Sigmoid colon (tissue), 4 donors: ENCODE measurements around the gene CLN6.

ENCODE experiments used
- EP300 ChIP-seq, 4 donors: sonication (generic); formaldehyde crosslinking; IDR thresholded peaks; one replicate each; pipeline ENCODE4 v1.6.1; 2017; ENCODE audit warnings: antibody characterized with exemption in 4 of 4
- POLR2A ChIP-seq, 2 donors: fragments of 450-650 bp; IDR thresholded peaks; one replicate each; pipeline ENCODE4 v1.6.1; 2016; ENCODE audit warnings: antibody characterized with exemption in 2 of 2, mild to moderate bottlenecking in 2 of 2, moderate library complexity in 2 of 2
- POLR2AphosphoS5 ChIP-seq, 4 donors: sonication (generic); formaldehyde crosslinking; IDR thresholded peaks; one replicate each; pipeline ENCODE4 v1.6.1; 2017; ENCODE audit warnings: antibody characterized with exemption in 4 of 4
- TF ChIP-seq, protein P1 (sequence below), 4 experiments: fragments of 450-650 bp in 3 of 4; fragments of 200-600 bp in 1 of 4; IDR thresholded peaks; one replicate each; pipeline ENCODE4 v1.5.1; 2016 to 2019; ENCODE audit warnings: antibody characterized with exemption in 4 of 4, mild to moderate bottlenecking in 3 of 4, moderate library complexity in 2 of 4

DNA sequence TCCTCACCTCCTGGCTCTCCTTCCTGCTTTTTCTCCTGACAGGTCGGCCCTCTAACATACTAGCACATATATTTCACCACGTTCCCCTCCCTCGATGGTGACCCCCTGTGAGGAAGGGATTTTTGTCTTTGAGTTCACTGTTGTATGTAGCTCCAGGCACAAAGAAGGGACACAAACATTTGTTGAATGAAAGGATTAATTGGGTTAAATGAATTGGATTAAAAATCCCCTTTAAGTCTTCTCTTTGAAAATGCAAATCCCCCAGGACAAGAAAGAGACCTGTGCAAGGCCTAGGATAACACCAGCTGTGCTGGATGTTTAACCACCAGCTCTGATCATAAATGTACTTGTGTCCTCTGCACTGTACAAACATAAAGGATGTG is 27.7 kb downstream of the CLN6 start:
- TF ChIP-seq, protein P1, sequence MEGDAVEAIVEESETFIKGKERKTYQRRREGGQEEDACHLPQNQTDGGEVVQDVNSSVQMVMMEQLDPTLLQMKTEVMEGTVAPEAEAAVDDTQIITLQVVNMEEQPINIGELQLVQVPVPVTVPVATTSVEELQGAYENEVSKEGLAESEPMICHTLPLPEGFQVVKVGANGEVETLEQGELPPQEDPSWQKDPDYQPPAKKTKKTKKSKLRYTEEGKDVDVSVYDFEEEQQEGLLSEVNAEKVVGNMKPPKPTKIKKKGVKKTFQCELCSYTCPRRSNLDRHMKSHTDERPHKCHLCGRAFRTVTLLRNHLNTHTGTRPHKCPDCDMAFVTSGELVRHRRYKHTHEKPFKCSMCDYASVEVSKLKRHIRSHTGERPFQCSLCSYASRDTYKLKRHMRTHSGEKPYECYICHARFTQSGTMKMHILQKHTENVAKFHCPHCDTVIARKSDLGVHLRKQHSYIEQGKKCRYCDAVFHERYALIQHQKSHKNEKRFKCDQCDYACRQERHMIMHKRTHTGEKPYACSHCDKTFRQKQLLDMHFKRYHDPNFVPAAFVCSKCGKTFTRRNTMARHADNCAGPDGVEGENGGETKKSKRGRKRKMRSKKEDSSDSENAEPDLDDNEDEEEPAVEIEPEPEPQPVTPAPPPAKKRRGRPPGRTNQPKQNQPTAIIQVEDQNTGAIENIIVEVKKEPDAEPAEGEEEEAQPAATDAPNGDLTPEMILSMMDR (IDR thresholded peaks at IDR 0.05), result no peak
- no peak for TF ChIP-seq POLR2A (IDR thresholded peaks at IDR 0.05)
- TF ChIP-seq POLR2AphosphoS5 (IDR thresholded peaks at IDR 0.05), result no peak
- no peak for TF ChIP-seq EP300 (IDR thresholded peaks at IDR 0.05)
